Hepatocyte (in vitro differentiated cells): Measurements from ENCODE around the gene TRIM9. TPM values are rescaled to one million over a fixed set of nuclear protein-coding genes. Genes with fewer than 3 reads are reported as not detected.

ENCODE experiments used
- DNase-seq: peaks from one replicate; pipeline ENCODE4 v3.0.0-alpha.2; 2016; ENCODE audit warnings: low spot score
- H2AFZ ChIP-seq: fragments of 200-600 bp; sonication (generic); 2 replicates; pipeline ENCODE4 v1.6.0; 2016; ENCODE audit warnings: antibody characterized with exemption, mild to moderate bottlenecking
- H3K27ac ChIP-seq: fragments of 200-600 bp; sonication (generic); 2 replicates; pipeline ENCODE4 v1.5.1; 2016; ENCODE audit warnings: mild to moderate bottlenecking
- H3K27me3 ChIP-seq: fragments of 200-600 bp; sonication (generic); 2 replicates; pipeline ENCODE4 v1.6.1; 2016
- H3K36me3 ChIP-seq: fragments of 200-600 bp; sonication (generic); replicated peaks from 2 replicates; pipeline ENCODE4 v1.5.1; 2016; ENCODE audit warnings: low read depth; ENCODE audit not compliant: insufficient read depth
- H3K4me1 ChIP-seq: fragments of 200-600 bp; sonication (generic); 2 replicates; pipeline ENCODE4 v1.5.1; 2016; ENCODE audit warnings: mild to moderate bottlenecking, moderate library complexity; ENCODE audit not compliant: insufficient read depth
- H3K4me2 ChIP-seq: fragments of 200-600 bp; sonication (generic); 2 replicates; pipeline ENCODE4 v1.6.0; 2016
- H3K4me3 ChIP-seq: fragments of 200-600 bp; sonication (generic); 2 replicates; pipeline ENCODE4 v1.5.1; 2016; ENCODE audit warnings: mild to moderate bottlenecking
- H3K79me2 ChIP-seq: fragments of 200-600 bp; sonication (generic); 2 replicates; pipeline ENCODE4 v1.6.0; 2017; ENCODE audit warnings: mild to moderate bottlenecking
- H3K9me2 ChIP-seq: fragments of 200-600 bp; sonication (generic); replicated peaks from 2 replicates; pipeline ENCODE4 v1.6.0; 2017; ENCODE audit warnings: mild to moderate bottlenecking; ENCODE audit not compliant: insufficient read depth
- H3K9me3 ChIP-seq: fragments of 200-600 bp; sonication (generic); 2 replicates; pipeline ENCODE4 v1.5.1; 2016; ENCODE audit warnings: low read depth, mild to moderate bottlenecking
- H4K20me1 ChIP-seq: fragments of 200-600 bp; sonication (generic); 2 replicates; pipeline ENCODE4 v1.6.0; 2016; ENCODE audit warnings: mild to moderate bottlenecking; ENCODE audit not compliant: insufficient read depth, poor library complexity, severe bottlenecking
- CTCF ChIP-seq: fragments of 200-600 bp; sonication (generic); IDR thresholded peaks from 2 replicates; pipeline ENCODE4 v1.5.1; 2016; ENCODE audit warnings: antibody characterized with exemption, mild to moderate bottlenecking; ENCODE audit not compliant: poor library complexity
- EZH2 ChIP-seq: fragments of 200-600 bp; sonication (generic); IDR thresholded peaks from 2 replicates; pipeline ENCODE4 v1.6.1; 2016; ENCODE audit warnings: antibody characterized with exemption, mild to moderate bottlenecking, borderline replicate concordance
- EZH2phosphoT487 ChIP-seq: fragments of 200-600 bp; sonication (generic); IDR thresholded peaks from one replicate; pipeline ENCODE4 v1.6.1; 2018; ENCODE audit warnings: antibody characterized with exemption, mild to moderate bottlenecking, low read depth, moderate library complexity; ENCODE audit not compliant: unreplicated experiment, severe bottlenecking
- WGBS: methylation state at CpG from one replicate; pipeline ENCODE4 v1.1.6; 2016; ENCODE audit warnings: low lambda C conversion rate; ENCODE audit errors: missing lambda C conversion rate; 5-methylcytosine and 5-hydroxymethylcytosine counted together
- polyA plus RNA-seq: library from polyadenylated mRNA; unstranded; fragments of >200 nt; fragmentation: Nextera tagmentation; extraction: Ambion mirVana; gene quantifications from 2 replicates; pipeline ENCODE4 v1.2.1, GENCODE V29; 2016
- total RNA-seq: library from RNA; depleted of rRNA; stranded (reverse); fragments of >200 nt; gene quantifications from 2 replicates; pipeline ENCODE4 v1.2.3, GENCODE V29; 2014

Gene TRIM9
- total and polyA plus RNA-seq, 2 experiments from 2014 or later, result 0.10 to 0.94 TPM

GRCh38 chr14:50946234-50946935 is 148.5 kb downstream of the TRIM9 start:
- H3K4me3 ChIP-seq, result no peak overlapping the region
- 94% methylated on average over 5 of the region's 5 CpGs for WGBS
- TF ChIP-seq CTCF, result no peak
- no peak for TF ChIP-seq EZH2phosphoT487
- no peak for TF ChIP-seq EZH2
- H3K4me2 ChIP-seq, result no peak overlapping the region
- no peaks in the 10 kb centered on the region for H3K36me3 ChIP-seq
- H3K4me1 ChIP-seq, result no peaks in the 10 kb centered on the region
- no peak overlapping the region for H3K27ac ChIP-seq
- H4K20me1 ChIP-seq, result no peaks in the 10 kb centered on the region
- no peaks in the 10 kb centered on the region for H3K9me2 ChIP-seq
- no peaks in the 10 kb centered on the region for H3K79me2 ChIP-seq
- no peak for DNase-seq
- H3K27me3 ChIP-seq, result no peaks in the 10 kb centered on the region
- no peaks in the 10 kb centered on the region for H3K9me3 ChIP-seq
- no peak overlapping the region for H2AFZ ChIP-seq

GRCh38 chr14:50944647-50945413 is 150.1 kb downstream of the TRIM9 start:
- Histone ChIP-seq H3K4me2 (peak overlapping the region; percentile 98), H3K4me3 (peak overlapping the region; percentile 76), H3K27me3 (no peaks in the 10 kb centered on the region), H3K27ac (peak overlapping the region; percentile 67), H3K4me1 (no peaks in the 10 kb centered on the region), H3K9me2 (no peaks in the 10 kb centered on the region), H3K9me3 (no peaks in the 10 kb centered on the region), H3K79me2 (no peaks in the 10 kb centered on the region), H3K36me3 (no peaks in the 10 kb centered on the region), H2AFZ (peak overlapping the region; percentile 97), H4K20me1 (no peaks in the 10 kb centered on the region)
- TF ChIP-seq CTCF (no peak), EZH2phosphoT487 (no peak), EZH2 (no peak)
- 5% methylated on average over 27 of the region's 29 CpGs for WGBS
- DNase-seq, result peak; percentile 54

GRCh38 chr14:50943943-50944646 is 150.8 kb downstream of the TRIM9 start, which contains the start of gene PYGL:
TSS of gene PYGL (minus strand) at chr14:50944483. CDS start at chr14:50944403, 80 bp downstream.
- Histone ChIP-seq H3K4me2 (peak within 1 kb of the TSS; percentile 98), H3K36me3 (no peaks in the 10 kb centered on the region), H3K79me2 (no peaks in the 10 kb centered on the region), H3K9me2 (no peaks in the 10 kb centered on the region), H3K27ac (peak within 1 kb of the TSS; percentile 67), H3K4me1 (peaks cover 2% of the 10 kb centered on the region), H3K9me3 (no peaks in the 10 kb centered on the region), H2AFZ (peak within 1 kb of the TSS; percentile 97), H3K4me3 (peak within 1 kb of the TSS; percentile 76), H3K27me3 (no peaks in the 10 kb centered on the region), H4K20me1 (no peaks in the 10 kb centered on the region)
- WGBS, result under 1% methylated on average over 65 of the region's 74 CpGs
- peak; percentile 84 for DNase-seq
- TF ChIP-seq EZH2phosphoT487 (no peak), EZH2 (no peak), CTCF (no peak)
